GM12892 (cell line): ENCODE measurements around the gene RAVER1.

Experiments used
- POLR2AphosphoS5 ChIP-seq: IDR thresholded peaks from 2 replicates; pipeline ENCODE4 v1.6.1; 2011; ENCODE audit warnings: low read depth, low read length, control low read depth
- TAF1 ChIP-seq: IDR thresholded peaks from 2 replicates; pipeline ENCODE4 v1.6.1; 2011; ENCODE audit warnings: low read depth, mild to moderate bottlenecking, control low read depth, low read length, borderline replicate concordance

- TF ChIP-seq POLR2AphosphoS5 (no peak), TAF1 (no peak)
Measured at GRCh38 chr19:10346509-10346908, 13.2 kb upstream of the RAVER1 start.
